ENCODE results near the gene SRPK3. TPM values are rescaled to one million over a fixed set of nuclear protein-coding genes. Genes with fewer than 3 reads are reported as not detected.
A peak's percentile ranks its signal among the peaks of the same experiment; 100 is the strongest.
"Not testable (repeated sequence)": the region's sequence is repeated elsewhere in the genome, so short reads cannot be mapped to it uniquely, and the experiment has no call there.

Gene SRPK3
- 1 to 10 TPM in 2 of 3 donors, under 1 TPM in 1; 0.81 to 2.1 (median 1.9) TPM for polyA plus RNA-seq (ENCODE audit: insufficient read length in 3 of 3)
- long read RNA-seq, donor 1, result 0 reads
- long read RNA-seq, donor 2, result 0 reads
- long read RNA-seq, donor 3, result 0 reads
- long read RNA-seq, donor 4, result 0 reads
- long read RNA-seq, donor 5, result 0 reads
- long read RNA-seq, donor 6, partial matches to known transcripts, result 7 of 40 reads
- long read RNA-seq, donor 6, other reads (novel, unspliced or antisense), result 33 of 40 reads
- long read RNA-seq, donor 7, partial matches to known transcripts, result 53 of 75 reads
- long read RNA-seq, donor 7, other reads (novel, unspliced or antisense), result 22 of 75 reads
- long read RNA-seq, donor 8, result 0 reads
- long read RNA-seq, donor 9, partial matches to known transcripts, result 0 of 1 reads
- long read RNA-seq, donor 9, other reads (novel, unspliced or antisense), result 0 of 1 reads
- long read RNA-seq, donor 10, result 0 reads
- long read RNA-seq, donor 11, partial matches to known transcripts, result 25 of 45 reads
- long read RNA-seq, donor 11, other reads (novel, unspliced or antisense), result 19 of 45 reads
- long read RNA-seq, donor 12, result 0 reads
- long read RNA-seq, donor 13, result 0 reads
- long read RNA-seq, donor 14, result 0 reads
- long read RNA-seq, donor 15, result 0 reads
- long read RNA-seq, donor 16, partial matches to known transcripts, result 100 of 170 reads
- long read RNA-seq, donor 16, other reads (novel, unspliced or antisense), result 70 of 170 reads

DNA sequence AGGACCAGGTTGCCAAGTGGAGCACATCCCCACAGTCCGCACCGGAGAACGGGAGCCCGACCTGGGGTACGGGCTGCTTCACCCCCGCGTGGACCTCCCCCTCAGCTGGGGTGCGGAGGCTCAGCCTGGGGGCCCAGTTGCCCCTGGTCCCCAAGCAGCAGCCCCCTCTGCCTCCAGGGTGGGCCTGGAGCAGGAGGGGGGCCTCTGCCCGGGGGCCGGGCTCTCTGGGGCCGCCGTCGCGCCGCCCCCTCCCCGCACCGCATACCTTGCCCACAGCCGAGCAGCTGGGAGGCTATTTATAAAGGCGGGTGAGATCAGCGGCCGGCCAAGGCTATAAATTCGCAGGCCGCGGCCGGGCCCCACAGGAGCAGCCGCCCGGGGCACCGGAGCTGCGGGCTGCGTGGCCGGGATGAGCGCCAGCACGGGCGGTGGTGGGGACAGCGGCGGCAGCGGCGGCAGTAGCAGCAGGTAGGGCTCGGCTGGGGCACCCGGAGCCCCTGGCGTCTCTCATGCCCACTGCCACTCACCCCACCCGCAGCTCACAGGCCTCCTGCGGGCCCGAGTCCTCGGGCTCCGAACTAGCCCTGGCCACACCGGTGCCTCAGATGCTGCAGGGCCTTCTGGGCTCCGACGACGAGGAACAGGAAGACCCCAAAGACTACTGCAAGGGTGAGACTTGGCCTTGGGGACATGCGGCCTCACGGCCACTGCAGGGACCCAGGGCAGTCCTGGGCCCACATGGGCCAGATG lies at the start of gene SRPK3:
Gene SRPK3, plus strand, starts transcription at position 364 of the 750 bp plus-strand sequence. Its CDS starts 46 bp downstream, at position 410.
- peak in 1 of 11 donors; percentile 39 for DNase-seq (ENCODE audit: extremely low read depth in 1 of 11, low read depth in 9 of 11, low spot score in 4 of 11)

GRCh38 chrX:153731117-153731844 lies 49.6 kb upstream of the SRPK3 start:
- no peak for DNase-seq (ENCODE audit: extremely low read depth in 1 of 11, low read depth in 9 of 11, low spot score in 4 of 11)

DNA sequence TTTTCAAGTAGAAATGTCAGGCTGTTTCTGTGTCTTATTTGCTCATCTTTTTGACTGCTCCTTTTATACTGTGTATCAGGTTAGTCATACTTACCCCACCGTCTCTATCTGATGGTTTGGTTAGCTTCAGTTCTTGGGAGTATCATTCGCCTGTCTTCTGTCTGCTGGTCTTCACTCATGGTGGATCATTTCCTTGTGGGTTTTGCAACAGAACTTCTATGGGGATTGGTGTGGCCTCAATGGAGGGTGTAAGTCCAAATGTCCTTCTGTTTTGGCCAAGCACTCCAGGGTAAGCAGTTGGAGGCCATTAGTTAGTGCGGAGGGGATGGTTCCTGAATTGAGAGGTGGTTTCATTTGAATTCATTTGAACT lies 49.0 kb upstream of the SRPK3 start:
- no peak for DNase-seq (ENCODE audit: extremely low read depth in 1 of 11, low read depth in 9 of 11, low spot score in 4 of 11)

- no peak for DNase-seq (ENCODE audit: extremely low read depth in 1 of 11, low read depth in 9 of 11, low spot score in 4 of 11)
Measured at GRCh38 chrX:153732401-153732800, 48.4 kb upstream of the SRPK3 start.

- DNase-seq (ENCODE audit: extremely low read depth in 1 of 11, low read depth in 9 of 11, low spot score in 4 of 11), result no peak
Measured at GRCh38 chrX:153733651-153734240, 47.1 kb upstream of the SRPK3 start.

- DNase-seq (ENCODE audit: extremely low read depth in 1 of 11, low read depth in 9 of 11, low spot score in 4 of 11), result no peak
Measured at GRCh38 chrX:153734871-153735270, 46.0 kb upstream of the SRPK3 start.

GRCh38 chrX:153735274-153735673 lies 45.6 kb upstream of the SRPK3 start:
- no peak for DNase-seq (ENCODE audit: extremely low read depth in 1 of 11, low read depth in 9 of 11, low spot score in 4 of 11)

DNA sequence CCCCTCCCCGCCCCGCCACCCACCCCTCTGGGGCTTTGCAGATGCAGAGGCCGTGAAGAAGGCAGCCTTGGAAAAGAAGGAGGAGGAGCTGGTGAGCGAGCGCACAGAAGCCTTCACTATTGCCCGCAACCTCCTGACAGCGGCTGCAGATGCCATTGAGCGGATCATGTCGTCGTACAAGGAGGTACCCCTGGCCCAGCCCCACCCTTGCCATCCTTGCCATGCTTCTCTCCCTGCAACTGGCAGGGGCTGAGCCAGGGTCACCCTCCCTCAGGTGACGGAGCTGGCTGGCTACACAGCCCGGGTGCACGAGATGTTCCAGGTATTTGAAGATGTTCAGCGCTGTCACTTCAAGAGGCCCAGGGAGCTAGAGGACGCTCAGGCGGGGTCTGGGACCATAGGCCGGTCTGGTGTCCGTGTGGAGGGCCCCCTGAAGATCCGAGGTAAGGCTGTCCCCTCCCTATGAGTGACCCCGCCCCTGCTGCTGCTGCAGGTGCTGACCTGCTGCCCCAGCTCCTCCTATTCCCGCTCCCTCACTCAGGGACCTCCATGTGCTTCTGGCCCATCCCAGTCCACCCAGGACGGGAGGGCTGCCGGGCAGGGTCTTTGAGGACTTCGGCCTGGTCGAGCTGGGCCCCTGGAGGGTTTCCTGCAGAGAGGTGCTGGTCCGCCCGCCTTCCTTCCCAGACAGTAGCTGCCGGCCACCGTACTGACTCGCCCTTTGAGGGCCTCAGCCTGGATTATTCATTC lies 44.6 kb upstream of the SRPK3 start:
- no peak for DNase-seq (ENCODE audit: extremely low read depth in 1 of 11, low read depth in 9 of 11, low spot score in 4 of 11)

- DNase-seq (ENCODE audit: extremely low read depth in 1 of 11, low read depth in 9 of 11, low spot score in 4 of 11), result no peak
Measured at GRCh38 chrX:153736871-153737441, 43.9 kb upstream of the SRPK3 start.

GRCh38 chrX:153738056-153738605 lies 42.7 kb upstream of the SRPK3 start:
- no peak for DNase-seq (ENCODE audit: extremely low read depth in 1 of 11, low read depth in 9 of 11, low spot score in 4 of 11)

GRCh38 chrX:153739754-153740486 lies 40.9 kb upstream of the SRPK3 start:
- DNase-seq (ENCODE audit: extremely low read depth in 1 of 11, low read depth in 9 of 11, low spot score in 4 of 11), result no peak

- no peak for DNase-seq (ENCODE audit: extremely low read depth in 1 of 11, low read depth in 9 of 11, low spot score in 4 of 11)
Measured at GRCh38 chrX:153740631-153741222, 40.1 kb upstream of the SRPK3 start.

GRCh38 chrX:153741446-153741845 lies 39.4 kb upstream of the SRPK3 start:
- no peak for DNase-seq (ENCODE audit: extremely low read depth in 1 of 11, low read depth in 9 of 11, low spot score in 4 of 11)

DNA sequence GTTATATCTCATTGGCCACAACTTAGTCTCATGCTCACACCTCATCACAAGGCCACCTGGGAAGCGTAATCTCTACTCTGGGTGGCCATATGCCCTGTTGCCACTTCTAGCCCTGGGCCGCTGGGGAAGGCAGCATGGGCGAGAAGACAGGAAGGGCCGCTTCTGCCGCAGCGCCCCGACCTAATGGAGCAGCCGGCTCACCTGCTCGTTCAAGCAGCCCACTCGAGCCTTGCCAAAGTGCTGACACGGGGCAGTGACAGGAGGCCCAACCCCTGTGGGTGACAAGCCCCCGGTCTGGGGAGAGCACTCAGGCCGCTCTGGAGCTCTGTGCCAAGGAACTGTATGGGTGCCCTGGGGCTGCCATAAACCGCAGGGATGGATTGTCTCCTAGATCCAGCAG lies 38.7 kb upstream of the SRPK3 start:
- not testable (repeated sequence) for DNase-seq (ENCODE audit: extremely low read depth in 1 of 11, low read depth in 9 of 11, low spot score in 4 of 11)

DNA sequence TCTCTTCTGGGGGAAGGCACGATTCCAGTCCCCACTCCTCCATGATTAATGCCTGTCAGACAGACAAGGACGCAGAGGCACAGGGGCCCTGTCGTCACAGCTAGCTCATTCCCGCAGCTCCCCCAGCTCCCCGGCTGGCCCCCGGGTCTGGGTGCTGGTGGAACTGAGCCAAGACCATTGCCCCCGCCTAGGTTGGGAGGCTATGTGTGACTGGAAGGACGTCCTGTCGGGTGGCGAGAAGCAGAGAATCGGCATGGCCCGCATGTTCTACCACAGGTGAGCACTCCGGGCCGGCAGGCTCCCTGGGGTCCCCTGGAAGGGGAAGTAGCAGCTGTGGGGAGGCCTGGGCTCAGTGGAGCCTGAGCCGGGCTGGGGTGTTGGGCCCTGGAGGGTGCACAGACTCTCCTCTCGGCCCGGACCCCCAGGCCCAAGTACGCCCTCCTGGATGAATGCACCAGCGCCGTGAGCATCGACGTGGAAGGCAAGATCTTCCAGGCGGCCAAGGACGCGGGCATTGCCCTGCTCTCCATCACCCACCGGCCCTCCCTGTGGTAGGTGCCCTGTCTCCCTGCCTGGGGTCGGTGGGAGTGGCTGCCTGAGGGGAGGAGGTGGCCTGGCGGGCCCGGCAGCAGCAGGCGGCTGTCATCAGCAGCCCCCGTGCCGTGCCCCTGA lies 37.9 kb upstream of the SRPK3 start:
- not testable (repeated sequence) for DNase-seq (ENCODE audit: extremely low read depth in 1 of 11, low read depth in 9 of 11, low spot score in 4 of 11)
